Neural cell (in vitro differentiated cells): ENCODE data around the gene RNASE7. TPM values are rescaled to one million over a fixed set of nuclear protein-coding genes. Genes with fewer than 3 reads are reported as not detected.
"Not testable (repeated sequence)": the region's sequence is repeated elsewhere in the genome, so short reads cannot be mapped to it uniquely, and the experiment has no call there.

Experiments used
- H2AFZ ChIP-seq: fragments of 200-600, 300-800 bp; sonication (generic), shearing (Covaris generic); 2 replicates; pipeline ENCODE4 v1.6.0; 2014; ENCODE audit warnings: low read depth, mild to moderate bottlenecking, antibody characterized with exemption, low read length, moderate library complexity
- H3F3A ChIP-seq: fragments of 200-600 bp; shearing (Covaris generic); 2 replicates; pipeline ENCODE4 v1.6.1; 2016; ENCODE audit warnings: mild to moderate bottlenecking, moderate library complexity, mixed read lengths, antibody characterized with exemption, low read length; ENCODE audit not compliant: insufficient read depth, poor library complexity, severe bottlenecking
- H3K27ac ChIP-seq: fragments of 200-600, 300-800 bp; sonication (generic), shearing (Covaris generic); 2 replicates; pipeline ENCODE4 v1.5.1; 2014; ENCODE audit warnings: mild to moderate bottlenecking, low read length, moderate library complexity
- H3K27me3 ChIP-seq: fragments of 300-800, 200-600 bp; sonication (generic), shearing (Covaris generic); 2 replicates; pipeline ENCODE4 v1.6.0; 2014; ENCODE audit warnings: mild to moderate bottlenecking, low read depth, low read length, moderate library complexity; ENCODE audit not compliant: insufficient read depth
- H3K36me3 ChIP-seq: fragments of 300-800, 200-600 bp; sonication (generic), shearing (Covaris generic); 2 replicates; pipeline ENCODE4 v1.5.1; 2014; ENCODE audit warnings: mild to moderate bottlenecking, antibody characterized with exemption, low read length, moderate library complexity; ENCODE audit not compliant: insufficient read depth
- H3K4me2 ChIP-seq: fragments of 300-800, 200-600 bp; sonication (generic), shearing (Covaris generic); 2 replicates; pipeline ENCODE4 v1.6.0; 2014; ENCODE audit warnings: mild to moderate bottlenecking, low read length
- H3K4me3 ChIP-seq: fragments of 300-800, 200-600 bp; sonication (generic), shearing (Covaris generic); 2 replicates; pipeline ENCODE4 v1.5.1; 2014; ENCODE audit warnings: mild to moderate bottlenecking, low read length, moderate library complexity
- H3K79me2 ChIP-seq: fragments of 200-600 bp; shearing (Covaris generic); replicated peaks from 2 replicates; pipeline ENCODE4 v1.6.0; 2014; ENCODE audit warnings: mild to moderate bottlenecking, low read length, moderate library complexity; ENCODE audit not compliant: insufficient read depth
- H3K9ac ChIP-seq: fragments of 300-800, 200-600 bp; sonication (generic), shearing (Covaris generic); 2 replicates; pipeline ENCODE4 v1.6.1; 2016; ENCODE audit warnings: mild to moderate bottlenecking, low read length, mixed read lengths
- H3K9me2 ChIP-seq: fragments of 200-600 bp; shearing (Covaris generic); 2 replicates; pipeline ENCODE4 v1.6.1; 2016; ENCODE audit warnings: mild to moderate bottlenecking, low read length, mixed read lengths; ENCODE audit not compliant: insufficient read depth
- H3K9me3 ChIP-seq: fragments of 200-600, 300-800 bp; sonication (generic), shearing (Covaris generic); 2 replicates; pipeline ENCODE4 v1.6.1; 2016; ENCODE audit warnings: mild to moderate bottlenecking, mixed run types, low read length, moderate library complexity, mixed read lengths
- H4K20me1 ChIP-seq: fragments of 200-600 bp; shearing (Covaris generic); 2 replicates; pipeline ENCODE4 v1.6.1; 2016; ENCODE audit warnings: mild to moderate bottlenecking, mixed run types; ENCODE audit not compliant: insufficient read depth
- CTCF ChIP-seq: fragments of 450-650 bp; IDR thresholded peaks from 2 replicates; pipeline ENCODE4 v1.5.1; 2014; ENCODE audit warnings: antibody characterized with exemption, mild to moderate bottlenecking, moderate library complexity; ENCODE audit not compliant: poor library complexity, severe bottlenecking
- EP300 ChIP-seq: fragments of 450-650 bp; conservative IDR thresholded peaks from 2 replicates; pipeline ENCODE4 v1.6.1; 2014; ENCODE audit warnings: antibody characterized with exemption, mild to moderate bottlenecking, moderate library complexity; ENCODE audit not compliant: poor library complexity, severe bottlenecking
- EZH2 ChIP-seq: fragments of 200-600, 300-800 bp; shearing (Covaris generic), sonication (generic); IDR thresholded peaks from 2 replicates; pipeline ENCODE4 v1.6.1; 2014; ENCODE audit warnings: antibody characterized with exemption, low read length, borderline replicate concordance, mild to moderate bottlenecking; ENCODE audit not compliant: insufficient read depth, poor library complexity, severe bottlenecking
- MXI1 ChIP-seq: fragments of 450-650 bp; conservative IDR thresholded peaks from 2 replicates; pipeline ENCODE4 v1.6.1; 2014; ENCODE audit warnings: antibody characterized with exemption, mild to moderate bottlenecking; ENCODE audit not compliant: poor library complexity, severe bottlenecking
- POLR2AphosphoS5 ChIP-seq: IDR thresholded peaks from 2 replicates; pipeline ENCODE4 v1.6.1; 2012
- RAD21 ChIP-seq: fragments of 450-650 bp; conservative IDR thresholded peaks from 2 replicates; pipeline ENCODE4 v1.6.1; 2014; ENCODE audit warnings: antibody characterized with exemption, mild to moderate bottlenecking, moderate library complexity
- REST ChIP-seq: IDR thresholded peaks from 2 replicates; pipeline ENCODE4 v1.6.1; 2012; ENCODE audit warnings: borderline replicate concordance
- SMC3 ChIP-seq: fragments of 450-650 bp; conservative IDR thresholded peaks from 2 replicates; pipeline ENCODE4 v1.6.1; 2014; ENCODE audit warnings: antibody characterized with exemption, mild to moderate bottlenecking, moderate library complexity; ENCODE audit not compliant: poor library complexity
- TAF1 ChIP-seq: IDR thresholded peaks from 2 replicates; pipeline ENCODE4 v1.6.1; 2012; ENCODE audit warnings: low read depth
- polyA plus RNA-seq: library from polyadenylated mRNA; depleted of rRNA; stranded (reverse); fragments of >200 nt; gene quantifications from 2 replicates; pipeline ENCODE4 v1.2.3, GENCODE V29; 2014

Gene RNASE7
- polyA plus RNA-seq, 1 donor from 2014 or later, result not detected

DNA sequence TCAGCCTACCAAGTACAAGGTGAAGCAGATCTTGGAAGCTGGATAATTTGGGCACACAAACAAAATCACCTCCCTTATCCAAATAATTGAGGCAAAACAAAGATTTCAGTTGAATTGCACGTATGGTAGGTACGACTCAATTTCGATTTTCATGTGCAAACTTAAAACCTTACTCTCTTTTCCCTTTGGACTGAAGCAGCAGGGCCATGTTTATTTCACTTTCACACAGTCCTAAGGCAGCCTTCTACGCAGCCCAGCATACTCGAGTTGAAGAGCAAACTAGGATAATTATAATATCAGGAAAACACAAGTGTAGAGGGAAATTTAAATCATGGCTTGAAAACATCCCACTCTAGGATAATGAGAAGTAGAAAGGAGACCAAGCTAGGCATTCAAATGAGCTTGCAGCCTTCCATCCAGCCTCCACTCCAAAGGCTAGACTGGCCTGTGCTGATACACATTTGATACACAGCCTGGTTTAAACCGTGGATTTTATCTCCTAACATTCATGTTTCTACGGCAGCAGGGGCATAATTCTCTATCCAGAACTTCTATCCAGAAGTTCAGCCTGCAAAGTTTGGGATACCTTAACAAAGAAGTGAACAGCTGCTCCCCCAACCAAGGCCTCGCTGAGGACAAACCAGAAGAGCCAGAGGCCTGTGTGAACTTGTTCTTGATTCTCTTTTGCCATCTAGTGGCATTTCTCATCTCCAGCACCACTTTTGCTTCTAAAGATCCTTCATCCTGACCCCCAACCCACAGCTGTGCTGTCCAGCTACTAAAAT, 2.4 kb upstream of the RNASE7 start:
- Histone ChIP-seq H3K9me2 (no peaks in the 10 kb centered on the region), H3K4me3 (no peak overlapping the region), H3K27ac (no peak overlapping the region), H3K36me3 (no peaks in the 10 kb centered on the region), H3K4me2 (no peak overlapping the region), H4K20me1 (no peaks in the 10 kb centered on the region), H2AFZ (no peak overlapping the region), H3K9ac (no peak overlapping the region), H3F3A (no peaks in the 10 kb centered on the region), H3K27me3 (no peaks in the 10 kb centered on the region), H3K79me2 (no peaks in the 10 kb centered on the region), H3K9me3 (no peaks in the 10 kb centered on the region)
- TF ChIP-seq EP300 (no peak), POLR2AphosphoS5 (no peak), SMC3 (peak; percentile 76), CTCF (peak; percentile 76), EZH2 (no peak), REST (no peak), RAD21 (peak; percentile 78), MXI1 (no peak), TAF1 (no peak)

- Histone ChIP-seq H3K4me2 (no peak overlapping the region), H2AFZ (no peak overlapping the region), H3K9me3 (no peaks in the 10 kb centered on the region), H3K9me2 (no peaks in the 10 kb centered on the region), H3K79me2 (no peaks in the 10 kb centered on the region), H3F3A (no peaks in the 10 kb centered on the region), H4K20me1 (no peaks in the 10 kb centered on the region), H3K4me3 (no peak overlapping the region), H3K9ac (no peak overlapping the region), H3K36me3 (no peaks in the 10 kb centered on the region), H3K27ac (no peak overlapping the region), H3K27me3 (no peaks in the 10 kb centered on the region)
- TF ChIP-seq SMC3 (peak; percentile 6), EP300 (no peak), EZH2 (no peak), REST (no peak), CTCF (peak; percentile 18)
Measured at GRCh38 chr14:21040370-21040925, 1.7 kb upstream of the RNASE7 start.

DNA sequence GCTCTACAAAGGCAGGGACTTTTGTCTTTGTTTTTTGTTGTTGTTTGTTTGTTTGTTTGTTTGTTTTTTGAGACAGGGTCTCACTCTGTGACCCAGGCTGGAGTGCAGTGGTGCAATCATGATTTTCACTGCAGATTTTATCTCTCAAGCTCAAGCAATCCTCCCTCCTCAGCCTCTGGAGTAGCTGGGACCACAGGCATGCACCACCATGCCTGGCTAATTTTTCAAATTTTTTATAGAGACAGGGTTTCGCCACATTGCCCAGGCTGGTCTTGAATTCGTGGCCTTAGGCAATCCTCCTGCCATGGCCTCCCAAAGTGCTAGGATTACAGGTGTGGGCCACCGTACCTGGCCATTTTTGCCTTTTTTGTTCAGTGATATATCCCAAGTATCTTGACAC, 1.2 kb upstream of the RNASE7 start:
- not testable (repeated sequence) for H3K9me2 ChIP-seq, H3K4me2 ChIP-seq, H3K4me3 ChIP-seq, H3K9me3 ChIP-seq, H3K79me2 ChIP-seq, H2AFZ ChIP-seq, H3K27me3 ChIP-seq, H3F3A ChIP-seq, H3K36me3 ChIP-seq, H3K27ac ChIP-seq, H4K20me1 ChIP-seq, H3K9ac ChIP-seq
